Astrocyte (in vitro differentiated cells and primary cell): ENCODE results near the gene S1PR1. TPM values are rescaled to one million over a fixed set of nuclear protein-coding genes. Genes with fewer than 3 reads are reported as not detected.

Source experiments
- DNase-seq: peaks from one replicate; pipeline ENCODE4 v3.0.0-alpha.2; 2010; ENCODE audit warnings: low read depth
- FAIRE-seq: peaks from 2 replicates; lab custom pipeline; 2011; peaks lifted over from hg19 to GRCh38; lab: Jason Lieb, UNC
- H2AFZ ChIP-seq: 2 replicates; pipeline ENCODE4 v1.6.0; 2012; ENCODE audit warnings: low read depth, low read length, inconsistent platforms
- H3K27ac ChIP-seq: 2 replicates; pipeline ENCODE4 v1.5.1; 2011; ENCODE audit warnings: low read depth, low read length, inconsistent platforms
- H3K27me3 ChIP-seq: 2 replicates; pipeline ENCODE4 v1.6.0; 2011; ENCODE audit warnings: low read length, inconsistent platforms; ENCODE audit not compliant: insufficient read depth
- H3K36me3 ChIP-seq: 2 replicates; pipeline ENCODE4 v1.5.1; 2011; ENCODE audit warnings: low read length, inconsistent platforms; ENCODE audit not compliant: insufficient read depth
- H3K4me1 ChIP-seq: 2 replicates; pipeline ENCODE4 v1.5.1; 2011; ENCODE audit warnings: low read length, inconsistent platforms; ENCODE audit not compliant: insufficient read depth
- H3K4me2 ChIP-seq: 2 replicates; pipeline ENCODE4 v1.6.0; 2012; ENCODE audit warnings: low read length, inconsistent platforms
- H3K4me3 ChIP-seq: 2 replicates; pipeline ENCODE4 v1.5.1; 2011; ENCODE audit warnings: low read depth, mild to moderate bottlenecking, low read length, inconsistent platforms; ENCODE audit not compliant: insufficient read depth
- H3K79me2 ChIP-seq: 2 replicates; pipeline ENCODE4 v1.6.0; 2012; ENCODE audit warnings: mild to moderate bottlenecking, low read length, inconsistent platforms; ENCODE audit not compliant: insufficient read depth
- H3K9ac ChIP-seq: 2 replicates; pipeline ENCODE4 v1.6.0; 2012; ENCODE audit warnings: mild to moderate bottlenecking, low read length, inconsistent platforms
- H3K9me3 ChIP-seq: 2 replicates; pipeline ENCODE4 v1.5.1; 2012; ENCODE audit warnings: low read depth, mild to moderate bottlenecking, low read length, inconsistent platforms; ENCODE audit not compliant: insufficient read depth
- H4K20me1 ChIP-seq: 2 replicates; pipeline ENCODE4 v1.6.0; 2012; ENCODE audit warnings: low read length, inconsistent platforms; ENCODE audit not compliant: insufficient read depth
- H3K27ac Mint-ChIP-seq: one replicate; pipeline ENCODE4 v1.8.0; 2021; ENCODE audit warnings: mild to moderate bottlenecking, mixed read lengths; ENCODE audit not compliant: unreplicated experiment
- H3K27me3 Mint-ChIP-seq: one replicate; pipeline ENCODE4 v1.8.0; 2021; ENCODE audit warnings: low read depth, mixed read lengths; ENCODE audit not compliant: unreplicated experiment
- H3K36me3 Mint-ChIP-seq: one replicate; pipeline ENCODE4 v1.8.0; 2021; ENCODE audit warnings: low read depth, mixed read lengths; ENCODE audit not compliant: unreplicated experiment
- H3K4me1 Mint-ChIP-seq: one replicate; pipeline ENCODE4 v1.8.0; 2021; ENCODE audit warnings: low read depth, mixed read lengths; ENCODE audit not compliant: unreplicated experiment
- H3K4me3 Mint-ChIP-seq: one replicate; pipeline ENCODE4 v1.8.0; 2021; ENCODE audit warnings: mild to moderate bottlenecking, moderate library complexity, mixed read lengths; ENCODE audit not compliant: unreplicated experiment
- H3K9me3 Mint-ChIP-seq: one replicate; pipeline ENCODE4 v1.8.0; 2021; ENCODE audit warnings: mild to moderate bottlenecking, mixed read lengths; ENCODE audit not compliant: unreplicated experiment
- EZH2 ChIP-seq: IDR thresholded peaks from 2 replicates; pipeline ENCODE4 v1.6.1; 2012; ENCODE audit warnings: mild to moderate bottlenecking, low read length, inconsistent platforms; ENCODE audit not compliant: insufficient read depth
- total RNA-seq: library from RNA; stranded (reverse); gene quantifications from 2 replicates; pipeline ENCODE4 v1.2.1, GENCODE V29; 2021
- TF ChIP-seq, protein P1 (sequence below): IDR thresholded peaks from 2 replicates; pipeline ENCODE4 v1.5.1; 2011; ENCODE audit warnings: low read depth, mild to moderate bottlenecking, inconsistent platforms, low read length, moderate library complexity; ENCODE audit not compliant: insufficient read depth

S1PR1 gene
- total RNA-seq, 1 donor from 2014 or later: 14.4 TPM

DNA sequence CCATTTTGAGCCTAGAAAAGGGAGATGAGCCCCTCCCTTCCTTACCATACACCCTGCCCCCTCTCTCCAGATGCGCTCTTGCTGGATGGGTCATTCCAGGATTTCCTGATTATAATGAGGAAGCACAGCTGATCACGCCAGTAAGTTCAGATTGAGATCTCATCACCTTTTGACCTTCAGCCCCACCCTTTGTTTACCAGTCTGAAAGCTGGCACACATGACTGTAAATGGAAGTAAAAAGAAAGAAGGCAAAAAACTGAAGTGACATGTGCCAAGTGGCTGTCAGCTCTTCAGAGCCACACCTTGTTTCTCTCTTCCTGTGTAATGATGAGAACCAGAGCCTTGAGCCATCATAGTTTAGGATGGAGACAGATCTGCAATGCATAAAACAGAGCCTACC lies 27.9 kb downstream of the S1PR1 start:
- Histone ChIP-seq H3K27ac (no peak overlapping the region), H4K20me1 (no peaks in the 10 kb centered on the region), H3K4me1 (peaks cover 13% of the 10 kb centered on the region), H3K36me3 (no peaks in the 10 kb centered on the region), H2AFZ (no peak overlapping the region), H3K4me2 (no peak overlapping the region), H3K4me3 (no peak overlapping the region), H3K9me3 (no peaks in the 10 kb centered on the region), H3K9ac (no peak overlapping the region), H3K27me3 (no peaks in the 10 kb centered on the region), H3K79me2 (no peaks in the 10 kb centered on the region)
- Mint-ChIP-seq H3K36me3 (no peaks in the 10 kb centered on the region), H3K27ac (no peak overlapping the region), H3K9me3 (no peaks in the 10 kb centered on the region), H3K4me1 (peaks cover 26% of the 10 kb centered on the region), H3K4me3 (no peak overlapping the region), H3K27me3 (no peaks in the 10 kb centered on the region)
- TF ChIP-seq, protein P1, sequence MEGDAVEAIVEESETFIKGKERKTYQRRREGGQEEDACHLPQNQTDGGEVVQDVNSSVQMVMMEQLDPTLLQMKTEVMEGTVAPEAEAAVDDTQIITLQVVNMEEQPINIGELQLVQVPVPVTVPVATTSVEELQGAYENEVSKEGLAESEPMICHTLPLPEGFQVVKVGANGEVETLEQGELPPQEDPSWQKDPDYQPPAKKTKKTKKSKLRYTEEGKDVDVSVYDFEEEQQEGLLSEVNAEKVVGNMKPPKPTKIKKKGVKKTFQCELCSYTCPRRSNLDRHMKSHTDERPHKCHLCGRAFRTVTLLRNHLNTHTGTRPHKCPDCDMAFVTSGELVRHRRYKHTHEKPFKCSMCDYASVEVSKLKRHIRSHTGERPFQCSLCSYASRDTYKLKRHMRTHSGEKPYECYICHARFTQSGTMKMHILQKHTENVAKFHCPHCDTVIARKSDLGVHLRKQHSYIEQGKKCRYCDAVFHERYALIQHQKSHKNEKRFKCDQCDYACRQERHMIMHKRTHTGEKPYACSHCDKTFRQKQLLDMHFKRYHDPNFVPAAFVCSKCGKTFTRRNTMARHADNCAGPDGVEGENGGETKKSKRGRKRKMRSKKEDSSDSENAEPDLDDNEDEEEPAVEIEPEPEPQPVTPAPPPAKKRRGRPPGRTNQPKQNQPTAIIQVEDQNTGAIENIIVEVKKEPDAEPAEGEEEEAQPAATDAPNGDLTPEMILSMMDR: no peak
- no peak for TF ChIP-seq EZH2
- DNase-seq: no peak
- no peak for FAIRE-seq

DNA sequence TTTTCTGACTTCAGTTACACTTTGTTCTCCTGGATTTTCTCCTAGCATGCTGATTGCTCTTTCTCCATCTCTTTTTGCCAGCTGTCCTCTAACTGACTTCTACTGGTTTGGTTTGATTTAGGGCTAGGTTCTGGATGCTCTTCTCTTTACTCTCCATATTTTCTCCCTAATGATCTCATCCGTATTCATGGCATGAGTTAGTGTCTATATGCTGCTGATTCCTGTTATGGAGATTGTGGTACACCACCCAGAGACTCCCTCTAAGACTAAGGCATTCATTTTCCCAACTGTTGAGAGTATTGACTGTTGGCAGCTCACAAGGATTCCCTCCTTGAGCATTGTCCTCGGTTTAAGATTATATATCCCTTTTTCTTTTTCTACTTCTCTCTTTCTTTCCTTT lies 28.9 kb downstream of the S1PR1 start:
- no peaks in the 10 kb centered on the region for H3K79me2 ChIP-seq
- FAIRE-seq (no peak), DNase-seq (no peak)
- no peak overlapping the region for H3K27ac ChIP-seq
- Mint-ChIP-seq H3K4me1 (peaks cover 17% of the 10 kb centered on the region), H3K36me3 (no peaks in the 10 kb centered on the region), H3K9me3 (no peaks in the 10 kb centered on the region), H3K27me3 (no peaks in the 10 kb centered on the region), H3K4me3 (no peak overlapping the region), H3K27ac (no peak overlapping the region)
- no peak overlapping the region for H3K4me3 ChIP-seq
- no peaks in the 10 kb centered on the region for H3K9me3 ChIP-seq
- no peak overlapping the region for H3K9ac ChIP-seq
- no peaks in the 10 kb centered on the region for H4K20me1 ChIP-seq
- TF ChIP-seq, protein P1: no peak
- no peak for TF ChIP-seq EZH2
- no peaks in the 10 kb centered on the region for H3K36me3 ChIP-seq
- H3K4me2 ChIP-seq: no peak overlapping the region
- H3K27me3 ChIP-seq: no peaks in the 10 kb centered on the region
- no peak overlapping the region for H2AFZ ChIP-seq
- peaks cover 3% of the 10 kb centered on the region for H3K4me1 ChIP-seq

DNA sequence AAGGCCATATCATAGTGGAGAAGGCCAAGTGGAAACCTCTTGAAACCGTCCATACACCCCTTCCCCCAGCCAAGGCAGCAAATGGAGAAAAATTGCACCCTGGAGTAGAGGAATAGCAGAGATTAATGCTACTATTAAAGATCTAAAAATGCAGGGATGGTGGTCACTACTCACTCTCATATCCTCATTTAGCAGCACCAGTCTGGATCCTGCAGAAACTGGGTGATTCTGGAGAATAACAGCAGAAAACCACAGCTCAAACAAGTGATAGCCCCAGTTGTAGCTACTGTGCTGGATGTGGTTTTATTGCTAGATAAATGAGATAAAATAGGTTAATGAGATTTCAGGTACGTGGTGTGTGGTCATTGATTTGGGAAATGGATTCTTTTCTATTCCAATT lies 30.3 kb downstream of the S1PR1 start:
- no peaks in the 10 kb centered on the region for H3K36me3 ChIP-seq
- Mint-ChIP-seq H3K4me1 (peaks cover 9% of the 10 kb centered on the region), H3K27me3 (no peaks in the 10 kb centered on the region), H3K4me3 (no peak overlapping the region), H3K9me3 (peaks cover 1% of the 10 kb centered on the region), H3K27ac (no peak overlapping the region), H3K36me3 (no peaks in the 10 kb centered on the region)
- no peaks in the 10 kb centered on the region for H3K9me3 ChIP-seq
- no peaks in the 10 kb centered on the region for H3K27me3 ChIP-seq
- H3K27ac ChIP-seq: no peak overlapping the region
- H3K79me2 ChIP-seq: no peaks in the 10 kb centered on the region
- no peak for FAIRE-seq
- H3K4me1 ChIP-seq: peaks cover 3% of the 10 kb centered on the region
- no peak overlapping the region for H3K9ac ChIP-seq
- H3K4me3 ChIP-seq: no peak overlapping the region
- H4K20me1 ChIP-seq: no peaks in the 10 kb centered on the region
- H3K4me2 ChIP-seq: no peak overlapping the region
- no peak overlapping the region for H2AFZ ChIP-seq
- TF ChIP-seq, protein P1: no peak
- no peak for TF ChIP-seq EZH2
- DNase-seq: no peak
